Neural cell (in vitro differentiated cells): Measurements from ENCODE around the gene LCLAT1. TPM values are rescaled to one million over a fixed set of nuclear protein-coding genes. Genes with fewer than 3 reads are reported as not detected.
"Not testable (repeated sequence)": the region's sequence is repeated elsewhere in the genome, so short reads cannot be mapped to it uniquely, and the experiment has no call there.

ENCODE experiments used
- H2AFZ ChIP-seq: fragments of 200-600, 300-800 bp; sonication (generic), shearing (Covaris generic); 2 replicates; pipeline ENCODE4 v1.6.0; 2014; ENCODE audit warnings: low read depth, mild to moderate bottlenecking, antibody characterized with exemption, low read length, moderate library complexity
- H3F3A ChIP-seq: fragments of 200-600 bp; shearing (Covaris generic); 2 replicates; pipeline ENCODE4 v1.6.1; 2016; ENCODE audit warnings: mild to moderate bottlenecking, moderate library complexity, mixed read lengths, antibody characterized with exemption, low read length; ENCODE audit not compliant: insufficient read depth, poor library complexity, severe bottlenecking
- H3K27ac ChIP-seq: fragments of 200-600, 300-800 bp; sonication (generic), shearing (Covaris generic); 2 replicates; pipeline ENCODE4 v1.5.1; 2014; ENCODE audit warnings: mild to moderate bottlenecking, low read length, moderate library complexity
- H3K27me3 ChIP-seq: fragments of 300-800, 200-600 bp; sonication (generic), shearing (Covaris generic); 2 replicates; pipeline ENCODE4 v1.6.0; 2014; ENCODE audit warnings: mild to moderate bottlenecking, low read depth, low read length, moderate library complexity; ENCODE audit not compliant: insufficient read depth
- H3K36me3 ChIP-seq: fragments of 300-800, 200-600 bp; sonication (generic), shearing (Covaris generic); 2 replicates; pipeline ENCODE4 v1.5.1; 2014; ENCODE audit warnings: mild to moderate bottlenecking, antibody characterized with exemption, low read length, moderate library complexity; ENCODE audit not compliant: insufficient read depth
- H3K4me2 ChIP-seq: fragments of 300-800, 200-600 bp; sonication (generic), shearing (Covaris generic); 2 replicates; pipeline ENCODE4 v1.6.0; 2014; ENCODE audit warnings: mild to moderate bottlenecking, low read length
- H3K4me3 ChIP-seq: fragments of 300-800, 200-600 bp; sonication (generic), shearing (Covaris generic); 2 replicates; pipeline ENCODE4 v1.5.1; 2014; ENCODE audit warnings: mild to moderate bottlenecking, low read length, moderate library complexity
- H3K79me2 ChIP-seq: fragments of 200-600 bp; shearing (Covaris generic); replicated peaks from 2 replicates; pipeline ENCODE4 v1.6.0; 2014; ENCODE audit warnings: mild to moderate bottlenecking, low read length, moderate library complexity; ENCODE audit not compliant: insufficient read depth
- H3K9ac ChIP-seq: fragments of 300-800, 200-600 bp; sonication (generic), shearing (Covaris generic); 2 replicates; pipeline ENCODE4 v1.6.1; 2016; ENCODE audit warnings: mild to moderate bottlenecking, low read length, mixed read lengths
- H3K9me2 ChIP-seq: fragments of 200-600 bp; shearing (Covaris generic); 2 replicates; pipeline ENCODE4 v1.6.1; 2016; ENCODE audit warnings: mild to moderate bottlenecking, low read length, mixed read lengths; ENCODE audit not compliant: insufficient read depth
- H3K9me3 ChIP-seq: fragments of 200-600, 300-800 bp; sonication (generic), shearing (Covaris generic); 2 replicates; pipeline ENCODE4 v1.6.1; 2016; ENCODE audit warnings: mild to moderate bottlenecking, mixed run types, low read length, moderate library complexity, mixed read lengths
- H4K20me1 ChIP-seq: fragments of 200-600 bp; shearing (Covaris generic); 2 replicates; pipeline ENCODE4 v1.6.1; 2016; ENCODE audit warnings: mild to moderate bottlenecking, mixed run types; ENCODE audit not compliant: insufficient read depth
- CTCF ChIP-seq: fragments of 450-650 bp; IDR thresholded peaks from 2 replicates; pipeline ENCODE4 v1.5.1; 2014; ENCODE audit warnings: antibody characterized with exemption, mild to moderate bottlenecking, moderate library complexity; ENCODE audit not compliant: poor library complexity, severe bottlenecking
- EP300 ChIP-seq: fragments of 450-650 bp; conservative IDR thresholded peaks from 2 replicates; pipeline ENCODE4 v1.6.1; 2014; ENCODE audit warnings: antibody characterized with exemption, mild to moderate bottlenecking, moderate library complexity; ENCODE audit not compliant: poor library complexity, severe bottlenecking
- EZH2 ChIP-seq: fragments of 200-600, 300-800 bp; shearing (Covaris generic), sonication (generic); IDR thresholded peaks from 2 replicates; pipeline ENCODE4 v1.6.1; 2014; ENCODE audit warnings: antibody characterized with exemption, low read length, borderline replicate concordance, mild to moderate bottlenecking; ENCODE audit not compliant: insufficient read depth, poor library complexity, severe bottlenecking
- MXI1 ChIP-seq: fragments of 450-650 bp; conservative IDR thresholded peaks from 2 replicates; pipeline ENCODE4 v1.6.1; 2014; ENCODE audit warnings: antibody characterized with exemption, mild to moderate bottlenecking; ENCODE audit not compliant: poor library complexity, severe bottlenecking
- POLR2AphosphoS5 ChIP-seq: IDR thresholded peaks from 2 replicates; pipeline ENCODE4 v1.6.1; 2012
- RAD21 ChIP-seq: fragments of 450-650 bp; conservative IDR thresholded peaks from 2 replicates; pipeline ENCODE4 v1.6.1; 2014; ENCODE audit warnings: antibody characterized with exemption, mild to moderate bottlenecking, moderate library complexity
- SMC3 ChIP-seq: fragments of 450-650 bp; conservative IDR thresholded peaks from 2 replicates; pipeline ENCODE4 v1.6.1; 2014; ENCODE audit warnings: antibody characterized with exemption, mild to moderate bottlenecking, moderate library complexity; ENCODE audit not compliant: poor library complexity
- TAF1 ChIP-seq: IDR thresholded peaks from 2 replicates; pipeline ENCODE4 v1.6.1; 2012; ENCODE audit warnings: low read depth
- polyA plus RNA-seq: library from polyadenylated mRNA; depleted of rRNA; stranded (reverse); fragments of >200 nt; gene quantifications from 2 replicates; pipeline ENCODE4 v1.2.3, GENCODE V29; 2014
- TF ChIP-seq, protein P1 (sequence below): IDR thresholded peaks from 2 replicates; pipeline ENCODE4 v1.6.1; 2012; ENCODE audit warnings: borderline replicate concordance

The LCLAT1 gene
- polyA plus RNA-seq, 1 donor from 2014 or later: 5.8 TPM

DNA sequence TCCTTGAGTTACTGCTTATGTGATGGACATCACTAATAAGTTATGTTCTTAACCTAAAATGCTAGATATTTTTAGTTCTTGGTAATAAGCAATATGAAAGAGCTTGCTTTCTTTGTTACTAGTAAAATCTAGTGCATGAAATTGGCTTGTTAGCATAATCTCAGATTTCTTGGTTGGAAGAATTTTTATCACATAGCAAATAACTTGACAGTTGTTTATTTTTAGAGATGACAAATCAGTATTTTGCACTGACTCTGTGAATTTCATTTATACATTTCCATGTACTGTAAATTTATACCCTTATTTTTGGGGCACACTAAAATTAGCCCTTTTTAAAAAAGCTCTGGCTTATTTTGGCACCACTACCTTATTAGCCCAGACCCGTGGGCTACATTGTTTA is 45.6 kb downstream of the LCLAT1 start:
- no peaks in the 10 kb centered on the region for H3K27me3 ChIP-seq

DNA sequence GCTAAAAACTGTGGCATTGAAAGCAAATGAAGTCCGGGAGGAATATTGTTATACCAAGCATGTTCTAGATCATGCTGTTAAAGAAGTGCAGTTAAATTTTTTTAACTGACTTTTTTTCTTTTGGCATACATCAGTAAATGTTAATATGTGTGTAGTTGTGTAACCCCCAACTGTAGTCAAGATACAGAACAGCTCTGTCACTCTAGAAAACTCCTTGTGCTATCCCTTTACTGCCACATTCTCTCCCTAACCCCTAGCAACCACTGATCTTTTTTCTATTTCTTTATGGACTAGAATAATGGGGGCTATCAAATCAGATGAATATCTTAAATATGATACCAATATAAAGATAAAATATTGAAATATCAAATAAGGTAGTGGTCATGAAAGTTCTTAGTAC is 46.4 kb downstream of the LCLAT1 start:
- Histone ChIP-seq H3K27ac (no peak overlapping the region), H3K9me2 (no peaks in the 10 kb centered on the region), H3K4me3 (no peak overlapping the region), H2AFZ (no peak overlapping the region), H3F3A (no peaks in the 10 kb centered on the region), H4K20me1 (no peaks in the 10 kb centered on the region), H3K36me3 (no peaks in the 10 kb centered on the region), H3K79me2 (no peaks in the 10 kb centered on the region), H3K9ac (no peak overlapping the region), H3K27me3 (no peaks in the 10 kb centered on the region), H3K9me3 (no peaks in the 10 kb centered on the region), H3K4me2 (no peak overlapping the region)
- TF ChIP-seq POLR2AphosphoS5: no peak
- TF ChIP-seq MXI1: no peak
- TF ChIP-seq TAF1: no peak
- TF ChIP-seq CTCF: no peak
- TF ChIP-seq EP300: no peak
- TF ChIP-seq SMC3: no peak
- TF ChIP-seq, protein P1, sequence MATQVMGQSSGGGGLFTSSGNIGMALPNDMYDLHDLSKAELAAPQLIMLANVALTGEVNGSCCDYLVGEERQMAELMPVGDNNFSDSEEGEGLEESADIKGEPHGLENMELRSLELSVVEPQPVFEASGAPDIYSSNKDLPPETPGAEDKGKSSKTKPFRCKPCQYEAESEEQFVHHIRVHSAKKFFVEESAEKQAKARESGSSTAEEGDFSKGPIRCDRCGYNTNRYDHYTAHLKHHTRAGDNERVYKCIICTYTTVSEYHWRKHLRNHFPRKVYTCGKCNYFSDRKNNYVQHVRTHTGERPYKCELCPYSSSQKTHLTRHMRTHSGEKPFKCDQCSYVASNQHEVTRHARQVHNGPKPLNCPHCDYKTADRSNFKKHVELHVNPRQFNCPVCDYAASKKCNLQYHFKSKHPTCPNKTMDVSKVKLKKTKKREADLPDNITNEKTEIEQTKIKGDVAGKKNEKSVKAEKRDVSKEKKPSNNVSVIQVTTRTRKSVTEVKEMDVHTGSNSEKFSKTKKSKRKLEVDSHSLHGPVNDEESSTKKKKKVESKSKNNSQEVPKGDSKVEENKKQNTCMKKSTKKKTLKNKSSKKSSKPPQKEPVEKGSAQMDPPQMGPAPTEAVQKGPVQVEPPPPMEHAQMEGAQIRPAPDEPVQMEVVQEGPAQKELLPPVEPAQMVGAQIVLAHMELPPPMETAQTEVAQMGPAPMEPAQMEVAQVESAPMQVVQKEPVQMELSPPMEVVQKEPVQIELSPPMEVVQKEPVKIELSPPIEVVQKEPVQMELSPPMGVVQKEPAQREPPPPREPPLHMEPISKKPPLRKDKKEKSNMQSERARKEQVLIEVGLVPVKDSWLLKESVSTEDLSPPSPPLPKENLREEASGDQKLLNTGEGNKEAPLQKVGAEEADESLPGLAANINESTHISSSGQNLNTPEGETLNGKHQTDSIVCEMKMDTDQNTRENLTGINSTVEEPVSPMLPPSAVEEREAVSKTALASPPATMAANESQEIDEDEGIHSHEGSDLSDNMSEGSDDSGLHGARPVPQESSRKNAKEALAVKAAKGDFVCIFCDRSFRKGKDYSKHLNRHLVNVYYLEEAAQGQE: no peak
- no peak for TF ChIP-seq RAD21
- TF ChIP-seq EZH2: no peak

More for the DNA sequence above, 45.6 kb downstream of the LCLAT1 start:
- TF ChIP-seq CTCF (no peak), POLR2AphosphoS5 (no peak), EZH2 (no peak), TAF1 (no peak), SMC3 (no peak), EP300 (no peak), MXI1 (no peak), RAD21 (no peak)
- TF ChIP-seq, protein P1: no peak
- Histone ChIP-seq H3K36me3 (no peaks in the 10 kb centered on the region), H2AFZ (no peak overlapping the region), H4K20me1 (no peaks in the 10 kb centered on the region), H3K4me2 (no peak overlapping the region), H3F3A (no peaks in the 10 kb centered on the region), H3K9me2 (no peaks in the 10 kb centered on the region), H3K9me3 (no peaks in the 10 kb centered on the region), H3K9ac (no peak overlapping the region), H3K79me2 (no peaks in the 10 kb centered on the region), H3K4me3 (no peak overlapping the region), H3K27ac (no peak overlapping the region)

- not testable (repeated sequence) for H3K27ac ChIP-seq, H3K79me2 ChIP-seq, H3K4me3 ChIP-seq, H3K9me2 ChIP-seq, H4K20me1 ChIP-seq, H3K27me3 ChIP-seq, H3K9me3 ChIP-seq, H3K4me2 ChIP-seq, H2AFZ ChIP-seq, H3K9ac ChIP-seq, H3K36me3 ChIP-seq, H3F3A ChIP-seq
Measured at GRCh38 chr2:30495896-30496295, 48.9 kb downstream of the LCLAT1 start.
